NCI-H748 (cell line): ENCODE data around the gene SH3BP5.
"Not testable (repeated sequence)": the region's sequence is repeated elsewhere in the genome, so short reads cannot be mapped to it uniquely, and the experiment has no call there.

Experiments
- DNase-seq: peaks from one replicate; lab custom pipeline; 2025; ENCODE audit not compliant: unreplicated experiment; lab: John Stamatoyannopoulos, UW

SH3BP5 gene, protein sequence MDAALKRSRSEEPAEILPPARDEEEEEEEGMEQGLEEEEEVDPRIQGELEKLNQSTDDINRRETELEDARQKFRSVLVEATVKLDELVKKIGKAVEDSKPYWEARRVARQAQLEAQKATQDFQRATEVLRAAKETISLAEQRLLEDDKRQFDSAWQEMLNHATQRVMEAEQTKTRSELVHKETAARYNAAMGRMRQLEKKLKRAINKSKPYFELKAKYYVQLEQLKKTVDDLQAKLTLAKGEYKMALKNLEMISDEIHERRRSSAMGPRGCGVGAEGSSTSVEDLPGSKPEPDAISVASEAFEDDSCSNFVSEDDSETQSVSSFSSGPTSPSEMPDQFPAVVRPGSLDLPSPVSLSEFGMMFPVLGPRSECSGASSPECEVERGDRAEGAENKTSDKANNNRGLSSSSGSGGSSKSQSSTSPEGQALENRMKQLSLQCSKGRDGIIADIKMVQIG

DNA sequence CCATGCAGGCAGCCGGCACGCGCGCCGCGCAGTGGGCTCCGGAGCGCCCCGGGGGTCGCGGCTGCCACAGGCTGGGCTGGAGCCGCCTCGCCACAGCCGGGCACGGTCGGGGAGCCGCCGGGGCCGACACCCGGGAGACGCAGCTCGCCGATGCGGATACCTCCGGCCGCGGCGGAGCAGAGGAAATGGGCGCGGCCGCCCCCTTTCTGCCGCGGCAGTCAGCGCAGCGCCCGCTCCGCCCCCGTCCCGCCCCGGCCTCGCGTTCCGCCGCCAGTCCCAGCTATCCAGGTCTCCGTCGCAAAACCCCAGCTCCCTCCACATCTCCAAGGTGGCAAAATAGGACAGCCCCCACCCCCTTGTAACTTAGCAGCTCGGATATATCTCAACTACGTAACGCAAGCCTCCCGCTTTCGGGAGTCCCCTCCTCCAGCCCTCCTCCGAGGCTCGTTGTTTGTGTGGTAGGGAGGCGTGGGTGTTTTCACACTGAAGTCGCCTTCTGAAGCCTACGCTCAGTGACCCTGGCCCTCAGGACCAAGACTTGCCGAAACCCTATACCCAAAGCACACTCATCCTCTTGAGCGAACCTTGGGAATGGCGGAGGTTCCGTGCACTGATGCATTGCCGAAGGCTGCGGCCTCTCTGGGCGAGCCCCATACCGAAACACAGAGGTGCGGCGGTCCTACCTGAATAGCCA lies at the start of gene SH3BP5:
Gene SH3BP5, minus strand, starts transcription at position 182 of the 694 bp plus-strand sequence. Its CDS starts 178 bp downstream, at position 4.
- DNase-seq, result peak; percentile 74

DNA sequence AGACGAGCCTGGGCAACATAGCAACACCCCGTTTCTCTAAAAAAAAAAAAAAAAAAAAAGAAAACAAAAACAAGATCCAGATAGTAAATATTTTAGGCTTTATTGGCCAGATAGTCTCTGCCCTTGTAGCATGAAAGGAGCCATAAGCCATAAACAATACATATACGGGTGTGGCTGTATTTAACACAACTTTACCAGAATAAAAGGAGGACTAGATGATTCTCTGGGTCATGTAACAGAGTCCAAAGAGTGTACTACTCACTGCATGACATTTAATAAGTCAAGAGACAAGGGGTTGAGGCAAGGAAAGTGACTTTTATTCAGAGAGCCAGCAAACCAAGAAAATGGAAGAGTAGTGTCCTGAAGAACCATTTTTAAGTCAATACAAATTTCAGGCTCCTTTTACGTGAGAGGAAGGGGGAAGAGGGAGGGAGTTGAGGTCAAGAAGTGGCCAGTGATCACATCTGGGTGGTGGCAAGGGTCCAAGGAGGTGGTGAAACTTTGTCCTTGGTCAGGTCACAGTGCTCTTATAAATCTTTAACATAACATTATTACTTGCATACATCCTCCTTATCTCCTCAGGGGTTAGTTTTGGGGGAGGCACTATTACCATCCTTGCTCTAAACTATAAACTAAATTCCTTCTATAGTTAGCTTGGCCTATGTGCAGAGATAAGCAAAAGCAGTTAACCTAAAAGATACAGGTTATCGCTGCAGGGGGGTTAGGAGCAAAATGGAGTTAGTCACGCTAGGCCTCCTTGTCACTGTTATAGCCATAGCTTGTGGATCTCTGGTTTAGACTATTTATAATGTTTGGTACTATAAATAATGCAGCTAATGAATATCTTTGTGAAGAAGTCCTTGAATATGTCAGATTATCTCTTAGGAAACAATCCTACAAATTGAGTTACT lies 48.8 kb upstream of the SH3BP5 start:
- DNase-seq, result no peak

DNA sequence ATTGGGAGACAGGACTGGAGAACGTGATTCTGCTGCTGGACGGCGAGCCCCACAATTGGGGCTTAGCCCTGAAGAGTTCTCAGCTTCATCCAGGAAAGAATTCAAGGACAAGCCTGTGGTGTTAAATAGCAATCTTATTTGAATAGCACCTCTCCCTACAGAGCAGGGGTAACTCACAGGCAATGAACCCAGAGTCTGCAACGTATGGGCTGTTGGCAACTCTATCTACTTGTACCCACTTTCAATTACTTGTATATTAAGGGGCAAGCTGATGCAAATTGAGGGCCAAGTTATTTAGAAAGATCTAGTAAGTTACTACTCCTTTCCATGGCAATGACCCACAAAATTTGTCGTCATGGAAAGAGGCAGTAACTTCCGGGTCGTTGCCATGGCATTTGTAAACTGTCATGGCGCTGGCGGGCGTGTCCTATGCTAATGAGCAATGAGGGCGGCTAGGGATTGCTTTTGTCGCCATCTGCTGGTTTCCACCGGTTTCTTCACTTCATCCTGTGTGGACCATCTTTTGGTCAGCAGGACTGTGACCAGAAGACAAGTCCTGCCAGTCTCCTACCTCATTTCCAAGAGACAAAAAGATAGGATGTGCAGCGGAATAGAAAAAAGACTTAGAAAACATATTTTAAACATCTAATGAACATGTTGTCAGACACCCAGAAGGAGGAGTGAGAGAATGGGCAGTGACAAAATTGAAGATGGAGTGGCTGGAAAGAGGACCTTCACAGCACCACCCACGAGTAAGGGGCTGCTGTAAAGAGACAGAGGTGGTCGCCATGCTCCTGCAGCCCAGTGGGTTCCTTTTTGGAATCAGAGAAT lies 45.8 kb upstream of the SH3BP5 start:
- DNase-seq, result peak; percentile 90

DNA sequence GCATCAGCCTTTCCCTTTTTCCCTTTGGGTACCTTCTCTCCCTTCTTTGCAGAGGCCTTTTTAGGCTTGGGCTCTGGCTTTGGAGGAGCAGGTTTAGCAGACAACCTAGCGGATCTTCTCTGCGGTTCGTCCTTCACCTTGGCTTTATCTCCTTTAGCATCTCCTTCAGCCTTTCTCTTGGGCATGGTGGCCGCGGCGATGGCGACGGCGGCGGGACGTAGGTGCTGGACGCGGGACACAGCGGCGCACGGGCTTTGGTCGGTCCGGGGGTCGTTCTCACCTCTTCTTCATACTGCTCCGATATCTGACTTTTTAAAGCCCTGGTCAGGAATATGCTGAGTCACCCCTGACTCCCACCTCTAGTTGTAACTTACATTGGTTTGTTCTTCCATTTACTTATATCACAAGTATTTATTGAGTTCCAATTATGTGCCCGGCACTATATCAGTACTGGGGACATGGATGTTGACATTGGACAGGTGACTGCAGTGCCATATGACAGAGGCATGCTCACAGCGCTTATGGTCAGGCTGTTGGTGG lies 43.1 kb upstream of the SH3BP5 start:
- DNase-seq, result no peak

DNA sequence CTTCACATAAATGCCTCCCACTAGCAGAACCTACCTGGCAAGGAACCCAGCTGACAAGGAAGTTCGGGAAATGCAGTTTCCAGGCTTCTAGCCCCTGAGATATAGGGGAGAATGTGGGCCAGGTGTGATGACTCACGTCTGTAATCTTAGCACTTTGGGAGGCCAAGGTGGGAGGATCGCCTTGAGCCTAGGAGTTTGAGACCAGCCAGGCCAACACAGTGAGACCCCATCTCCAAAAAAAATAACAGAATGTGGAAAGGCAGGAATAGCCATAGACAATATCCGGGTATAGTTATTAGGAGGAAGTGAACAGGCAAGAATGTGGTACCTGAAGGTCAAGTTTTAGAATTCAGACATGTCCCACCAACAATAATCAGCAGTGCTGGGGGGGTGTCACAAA lies 40.5 kb upstream of the SH3BP5 start:
- DNase-seq, result no peak

- no peak for DNase-seq
Measured at GRCh38 chr3:15368561-15369135, 36.3 kb upstream of the SH3BP5 start.

DNA sequence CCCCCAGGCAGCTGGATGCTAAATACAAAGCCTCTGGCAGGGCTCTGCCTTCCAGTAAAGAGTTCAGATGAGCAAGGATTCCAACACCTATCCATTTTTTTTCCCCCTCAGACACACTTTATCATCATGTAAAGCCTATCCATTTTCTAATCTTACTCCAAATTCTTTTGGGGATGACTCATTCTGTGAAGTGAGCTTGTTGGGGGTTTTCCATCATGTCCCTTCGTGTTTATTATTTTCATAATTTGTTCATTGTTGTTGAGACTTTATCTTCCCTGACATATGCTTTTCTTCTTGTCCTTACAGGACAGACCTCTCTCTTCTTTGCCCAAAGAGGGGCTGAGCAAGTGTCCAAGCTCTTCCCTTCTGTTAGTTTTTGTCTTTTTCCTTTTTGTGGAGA lies 34.7 kb upstream of the SH3BP5 start:
- no peak for DNase-seq

GRCh38 chr3:15364078-15364477 lies 31.7 kb upstream of the SH3BP5 start:
- not testable (repeated sequence) for DNase-seq

GRCh38 chr3:15361494-15362214 lies 29.3 kb upstream of the SH3BP5 start:
- no peak for DNase-seq

DNA sequence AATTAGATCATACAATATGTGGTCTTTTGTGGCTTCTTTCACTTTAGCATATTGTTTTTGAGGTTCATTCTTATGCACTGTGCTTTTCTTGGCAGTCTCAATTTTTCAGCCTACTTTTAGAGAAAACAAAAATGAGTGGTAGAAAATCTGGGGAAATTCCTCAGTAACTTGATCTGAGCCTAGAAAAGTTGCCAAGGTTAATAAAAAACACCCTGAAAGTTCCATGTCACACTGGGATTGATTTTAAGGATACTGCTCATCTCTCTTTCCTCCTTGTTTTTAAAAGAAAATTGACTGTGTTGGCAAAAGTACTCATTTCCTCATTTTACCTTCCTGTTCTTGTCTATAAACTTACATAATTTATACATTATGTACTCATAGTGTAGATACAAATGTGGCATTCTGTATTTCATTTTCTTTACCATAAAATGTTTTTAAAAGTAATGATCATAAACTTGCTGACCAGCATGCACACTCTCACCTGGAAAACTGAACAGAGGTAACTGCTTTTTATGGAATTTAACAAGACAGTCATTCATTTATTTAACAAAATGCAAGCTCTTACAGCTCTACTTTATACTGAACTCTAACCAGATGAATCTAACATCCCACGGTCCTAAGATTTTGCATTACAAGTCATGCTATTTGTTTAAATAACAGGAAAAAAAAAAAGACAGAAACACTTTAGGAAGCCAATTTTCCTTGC lies 28.6 kb upstream of the SH3BP5 start:
- DNase-seq, result no peak

DNA sequence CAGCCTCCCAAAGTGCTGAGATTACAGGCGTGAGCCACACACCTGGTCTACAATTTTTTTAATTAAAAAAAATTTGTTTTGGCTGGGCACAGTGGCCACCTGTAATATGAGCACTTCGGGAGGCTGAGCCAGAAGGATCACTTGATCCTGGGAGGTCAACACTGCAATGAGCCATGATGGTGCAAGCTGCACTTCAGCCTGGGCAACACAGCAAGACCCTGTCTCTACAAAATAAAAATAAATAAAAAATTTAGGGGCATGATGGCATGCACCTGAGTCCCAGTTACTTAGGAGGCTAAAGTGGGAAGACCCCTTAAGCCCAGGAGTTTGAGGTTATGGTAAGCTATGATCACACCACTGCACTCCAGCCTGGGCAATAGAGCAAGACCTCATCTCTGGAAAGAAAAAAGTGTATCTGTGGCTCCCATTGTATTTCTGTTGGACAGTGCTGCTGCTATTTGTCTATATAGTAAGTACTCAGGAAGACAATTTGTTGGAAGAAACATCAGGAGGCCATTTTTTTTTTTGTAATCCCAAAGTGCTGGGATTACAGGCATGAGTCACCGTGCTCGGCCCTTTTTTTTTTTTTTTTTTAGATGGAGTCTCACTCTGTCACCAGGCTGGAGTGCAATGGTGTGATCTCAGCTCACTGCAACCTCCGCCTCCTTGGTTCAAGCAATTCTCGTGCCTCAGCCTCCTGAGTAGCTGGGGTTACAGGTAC lies 27.5 kb upstream of the SH3BP5 start:
- no peak for DNase-seq

- not testable (repeated sequence) for DNase-seq
Measured at GRCh38 chr3:15356651-15357061, 24.3 kb upstream of the SH3BP5 start.

DNA sequence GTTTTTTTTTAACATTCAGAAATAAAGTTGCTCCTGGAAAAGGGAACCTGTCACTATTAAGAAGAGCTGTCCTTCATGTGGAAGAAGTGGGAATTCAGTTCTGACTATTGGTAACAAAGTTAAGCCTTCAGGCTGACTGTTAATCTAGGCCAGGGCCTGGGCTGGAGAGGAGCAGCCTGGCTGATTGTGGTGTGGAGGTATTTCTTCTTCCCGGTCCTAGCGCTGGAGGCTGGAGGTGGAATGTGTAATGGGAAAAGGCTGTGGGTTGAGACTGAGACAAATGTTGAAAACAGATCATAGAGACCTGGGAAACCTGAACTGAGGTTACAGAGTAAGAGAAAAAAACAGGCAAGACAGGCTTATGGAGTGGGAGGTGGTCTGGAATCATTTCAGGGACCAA lies 23.8 kb upstream of the SH3BP5 start:
- DNase-seq, result no peak

- no peak for DNase-seq
Measured at GRCh38 chr3:15355086-15355485, 22.7 kb upstream of the SH3BP5 start.

DNA sequence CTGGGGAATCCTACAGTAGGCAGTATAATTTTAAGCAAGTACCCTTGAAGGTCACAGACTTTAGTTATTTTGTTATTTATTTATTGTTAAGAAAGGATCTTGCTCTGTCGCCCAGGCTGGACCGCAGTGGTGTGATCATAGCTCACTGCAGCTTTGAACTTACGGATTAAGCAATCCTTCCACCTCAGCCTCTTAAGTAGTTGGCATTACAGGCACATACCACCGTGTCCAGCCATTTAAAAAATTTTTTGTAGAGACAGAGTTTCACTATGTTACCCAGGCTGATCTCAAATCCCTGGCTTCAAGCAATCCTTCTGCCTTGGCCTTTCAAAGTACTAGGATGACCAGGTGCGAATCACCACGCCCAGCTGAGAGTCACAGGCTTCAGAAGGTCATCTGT lies 22.1 kb upstream of the SH3BP5 start:
- DNase-seq, result no peak

DNA sequence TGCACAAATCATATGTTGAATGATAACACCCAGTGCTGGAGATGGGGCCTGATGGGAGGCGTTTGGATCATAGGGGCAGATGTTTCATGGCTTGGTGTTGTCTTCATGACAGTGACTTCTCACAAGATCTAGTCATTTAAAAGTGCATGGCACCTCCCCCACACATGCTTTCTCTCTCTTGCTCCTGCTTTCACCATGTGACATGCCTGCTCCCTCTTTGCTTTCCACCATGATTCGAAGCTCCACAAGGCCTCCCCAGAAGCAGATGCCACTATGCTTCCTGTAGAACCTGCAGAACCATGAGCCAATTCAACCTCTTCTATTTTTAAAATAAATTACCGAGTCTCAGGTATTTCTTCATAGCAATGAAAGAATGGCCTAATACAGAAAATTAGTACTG lies 17.8 kb upstream of the SH3BP5 start:
- no peak for DNase-seq

- DNase-seq, result not testable (repeated sequence)
Measured at GRCh38 chr3:15349438-15349837, 17.1 kb upstream of the SH3BP5 start.

- DNase-seq, result no peak
Measured at GRCh38 chr3:15348246-15348645, 15.9 kb upstream of the SH3BP5 start.
